ENCODE measurements around the gene PDHB. TPM values are rescaled to one million over a fixed set of nuclear protein-coding genes. Genes with fewer than 3 reads are reported as not detected.

The PDHB gene
- total RNA-seq, 2 donors from 2014 or later, result 59.3 to 83.5 TPM

GRCh38 chr3:58387650-58388546, 45.7 kb downstream of the PDHB start:
- Histone ChIP-seq H3K27me3 (replicated peaks; ENCODE audit: insufficient read depth) (no peaks in the 10 kb centered on the region), H3K27ac (peak overlapping the region; percentile 14 to 43), H3K4me1 (ENCODE audit: control insufficient read depth in 1 of 2, low read depth in 2 of 2) (peaks cover 16 to 46% of the 10 kb centered on the region in 2 donors), H3K9me3 (no peaks in the 10 kb centered on the region), H3K4me3 (no peak overlapping the region), H3K36me3 (no peaks in the 10 kb centered on the region)
- ATAC-seq (ENCODE audit: insufficient number of reproducible peaks, low FRiP score, low read depth), result no peak
- TF ChIP-seq, protein P1, sequence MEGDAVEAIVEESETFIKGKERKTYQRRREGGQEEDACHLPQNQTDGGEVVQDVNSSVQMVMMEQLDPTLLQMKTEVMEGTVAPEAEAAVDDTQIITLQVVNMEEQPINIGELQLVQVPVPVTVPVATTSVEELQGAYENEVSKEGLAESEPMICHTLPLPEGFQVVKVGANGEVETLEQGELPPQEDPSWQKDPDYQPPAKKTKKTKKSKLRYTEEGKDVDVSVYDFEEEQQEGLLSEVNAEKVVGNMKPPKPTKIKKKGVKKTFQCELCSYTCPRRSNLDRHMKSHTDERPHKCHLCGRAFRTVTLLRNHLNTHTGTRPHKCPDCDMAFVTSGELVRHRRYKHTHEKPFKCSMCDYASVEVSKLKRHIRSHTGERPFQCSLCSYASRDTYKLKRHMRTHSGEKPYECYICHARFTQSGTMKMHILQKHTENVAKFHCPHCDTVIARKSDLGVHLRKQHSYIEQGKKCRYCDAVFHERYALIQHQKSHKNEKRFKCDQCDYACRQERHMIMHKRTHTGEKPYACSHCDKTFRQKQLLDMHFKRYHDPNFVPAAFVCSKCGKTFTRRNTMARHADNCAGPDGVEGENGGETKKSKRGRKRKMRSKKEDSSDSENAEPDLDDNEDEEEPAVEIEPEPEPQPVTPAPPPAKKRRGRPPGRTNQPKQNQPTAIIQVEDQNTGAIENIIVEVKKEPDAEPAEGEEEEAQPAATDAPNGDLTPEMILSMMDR (IDR thresholded peaks at IDR 0.05), result no peak
- no peak for DNase-seq (ENCODE audit: low spot score)

- no peak for DNase-seq (ENCODE audit: low spot score)
- H3K36me3 ChIP-seq, result no peaks in the 10 kb centered on the region
- no peak overlapping the region for H3K4me3 ChIP-seq
- TF ChIP-seq, protein P1 (IDR thresholded peaks at IDR 0.05), result no peak
- no peaks in the 10 kb centered on the region for H3K27me3 ChIP-seq (replicated peaks; ENCODE audit: insufficient read depth)
- H3K27ac ChIP-seq, result peak overlapping the region; percentile 21 to 43
- peak; percentile 71 for ATAC-seq (ENCODE audit: insufficient number of reproducible peaks, low FRiP score, low read depth)
- H3K4me1 ChIP-seq (ENCODE audit: control insufficient read depth in 1 of 2, low read depth in 2 of 2), result peaks cover 16 to 43% of the 10 kb centered on the region in 2 donors
- no peaks in the 10 kb centered on the region for H3K9me3 ChIP-seq
Observed at GRCh38 chr3:58386626-58387365, 46.8 kb downstream of the PDHB start.

- Histone ChIP-seq H3K4me1 (ENCODE audit: control insufficient read depth in 1 of 2, low read depth in 2 of 2) (peaks cover 16 to 32% of the 10 kb centered on the region in 2 donors), H3K27ac (no peak overlapping the region), H3K4me3 (no peak overlapping the region), H3K9me3 (no peaks in the 10 kb centered on the region), H3K27me3 (replicated peaks; ENCODE audit: insufficient read depth) (no peaks in the 10 kb centered on the region), H3K36me3 (no peaks in the 10 kb centered on the region)
- no peak for ATAC-seq (ENCODE audit: insufficient number of reproducible peaks, low FRiP score, low read depth)
- TF ChIP-seq, protein P1 (IDR thresholded peaks at IDR 0.05), result no peak
- no peak for DNase-seq (ENCODE audit: low spot score)
Observed at GRCh38 chr3:58384381-58385090, 49.1 kb downstream of the PDHB start.

DNA sequence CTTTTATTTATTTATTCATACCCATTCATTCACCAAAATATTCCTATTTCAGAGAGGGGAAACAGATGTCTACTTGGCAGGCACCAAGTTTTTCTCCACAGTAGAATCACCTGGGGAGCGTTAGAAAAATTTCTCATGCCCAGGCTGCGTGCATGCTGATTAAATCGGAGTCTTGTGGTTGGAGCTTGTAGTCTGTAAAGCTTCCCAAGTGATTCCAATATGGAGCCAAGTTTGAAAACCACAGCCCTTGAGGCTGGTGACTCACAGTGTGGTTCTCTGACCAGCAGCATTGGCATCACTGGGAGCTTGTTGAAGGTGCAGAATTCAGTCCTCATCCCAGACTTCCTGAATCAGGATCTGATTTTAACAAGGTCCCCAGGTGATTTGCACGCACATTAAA, 49.7 kb downstream of the PDHB start:
- DNase-seq (ENCODE audit: low spot score) (no peak), ATAC-seq (ENCODE audit: insufficient number of reproducible peaks, low FRiP score, low read depth) (no peak)
- no peak overlapping the region for H3K4me3 ChIP-seq
- no peaks in the 10 kb centered on the region for H3K27me3 ChIP-seq (replicated peaks; ENCODE audit: insufficient read depth)
- H3K36me3 ChIP-seq, result no peaks in the 10 kb centered on the region
- peaks cover 15 to 30% of the 10 kb centered on the region in 2 donors for H3K4me1 ChIP-seq (ENCODE audit: control insufficient read depth in 1 of 2, low read depth in 2 of 2)
- no peak overlapping the region for H3K27ac ChIP-seq
- no peaks in the 10 kb centered on the region for H3K9me3 ChIP-seq
- TF ChIP-seq, protein P1 (IDR thresholded peaks at IDR 0.05), result no peak
